Tibial nerve (tissue), 4 donors: ENCODE results near the gene PACSIN2.

Experiments used
- EP300 ChIP-seq, 2 donors: sonication (generic); formaldehyde crosslinking; IDR thresholded peaks; one replicate each; pipeline ENCODE4 v1.6.1; 2017; ENCODE audit warnings: antibody characterized with exemption in 2 of 2, mild to moderate bottlenecking in 1 of 2
- POLR2A ChIP-seq, 2 donors: fragments of 450-650 bp; IDR thresholded peaks; one replicate each; pipeline ENCODE4 v1.6.1; 2017; ENCODE audit warnings: antibody characterized with exemption in 2 of 2, mild to moderate bottlenecking in 2 of 2, moderate library complexity in 2 of 2
- TF ChIP-seq, protein P1 (sequence below), 5 experiments: fragments of 200-600 bp in 3 of 5; fragments of 450-650 bp in 2 of 5; sonication (generic) in 3 of 5; IDR thresholded peaks; one replicate each; pipeline ENCODE4 v1.5.1; 2016 to 2019; ENCODE audit warnings: antibody characterized with exemption in 5 of 5, mild to moderate bottlenecking in 3 of 5, moderate library complexity in 2 of 5

DNA sequence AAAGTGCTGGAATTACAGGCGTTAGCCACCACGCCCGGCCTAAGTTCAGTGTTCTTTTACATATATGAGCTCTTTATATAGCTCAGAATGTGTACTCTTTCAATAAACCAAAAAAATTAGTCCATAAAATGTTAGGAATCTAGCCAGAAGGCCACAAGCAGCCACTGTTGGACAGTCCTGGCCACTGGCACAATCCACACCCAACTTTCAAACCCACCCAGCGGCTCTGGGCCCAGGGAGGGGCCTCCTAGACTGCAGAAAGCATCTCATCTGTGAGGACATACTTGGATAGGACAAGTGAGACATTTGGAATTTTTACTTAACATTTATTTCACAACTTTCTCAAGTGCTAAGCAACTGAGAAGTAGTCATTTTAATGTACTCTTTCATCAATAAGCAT is 6.4 kb downstream of the PACSIN2 start:
- TF ChIP-seq POLR2A (IDR thresholded peaks at IDR 0.05) (no peak), EP300 (IDR thresholded peaks at IDR 0.05) (no peak)
- TF ChIP-seq, protein P1, sequence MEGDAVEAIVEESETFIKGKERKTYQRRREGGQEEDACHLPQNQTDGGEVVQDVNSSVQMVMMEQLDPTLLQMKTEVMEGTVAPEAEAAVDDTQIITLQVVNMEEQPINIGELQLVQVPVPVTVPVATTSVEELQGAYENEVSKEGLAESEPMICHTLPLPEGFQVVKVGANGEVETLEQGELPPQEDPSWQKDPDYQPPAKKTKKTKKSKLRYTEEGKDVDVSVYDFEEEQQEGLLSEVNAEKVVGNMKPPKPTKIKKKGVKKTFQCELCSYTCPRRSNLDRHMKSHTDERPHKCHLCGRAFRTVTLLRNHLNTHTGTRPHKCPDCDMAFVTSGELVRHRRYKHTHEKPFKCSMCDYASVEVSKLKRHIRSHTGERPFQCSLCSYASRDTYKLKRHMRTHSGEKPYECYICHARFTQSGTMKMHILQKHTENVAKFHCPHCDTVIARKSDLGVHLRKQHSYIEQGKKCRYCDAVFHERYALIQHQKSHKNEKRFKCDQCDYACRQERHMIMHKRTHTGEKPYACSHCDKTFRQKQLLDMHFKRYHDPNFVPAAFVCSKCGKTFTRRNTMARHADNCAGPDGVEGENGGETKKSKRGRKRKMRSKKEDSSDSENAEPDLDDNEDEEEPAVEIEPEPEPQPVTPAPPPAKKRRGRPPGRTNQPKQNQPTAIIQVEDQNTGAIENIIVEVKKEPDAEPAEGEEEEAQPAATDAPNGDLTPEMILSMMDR (IDR thresholded peaks at IDR 0.05): no peak
